ENCODE data around the gene CCDC13.

CCDC13 gene

DNA sequence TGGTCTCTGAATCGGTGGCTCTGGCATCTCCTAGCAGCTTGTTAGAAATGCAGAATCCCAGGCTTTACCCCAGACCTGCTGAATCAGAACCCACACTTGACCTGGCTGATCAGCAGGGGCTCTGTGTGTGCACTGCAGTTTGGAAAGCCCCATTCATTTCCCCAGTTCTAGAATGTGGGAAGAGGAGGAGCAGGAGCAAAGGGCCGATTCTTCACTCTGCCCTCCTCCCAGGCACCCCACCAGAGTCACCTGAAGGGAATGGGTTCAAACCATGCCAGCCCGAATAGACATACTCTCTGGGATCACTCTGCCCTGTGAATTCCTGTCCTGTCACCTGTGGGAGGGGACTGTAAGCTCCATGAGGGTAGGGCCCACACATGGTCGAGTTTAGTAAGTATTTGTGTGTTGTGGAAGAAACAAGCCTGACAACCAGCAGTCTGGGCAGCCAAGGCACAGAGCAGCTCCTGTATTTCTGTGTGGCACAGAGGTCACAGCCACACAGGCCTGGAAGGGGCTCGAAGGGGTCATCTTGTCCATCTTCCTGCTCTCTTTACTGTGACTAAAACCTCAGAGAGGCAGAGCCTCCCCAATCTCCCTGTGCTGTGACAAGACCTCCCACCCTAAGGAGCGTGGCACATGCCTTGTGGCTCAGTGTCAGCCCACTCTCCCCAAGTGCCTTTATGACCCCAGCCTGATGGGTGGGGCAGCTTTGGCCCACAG is 41.4 kb downstream of the CCDC13 start:
- no peak for DNase-seq (ENCODE audit: low spot score)
- TF ChIP-seq, protein P1, sequence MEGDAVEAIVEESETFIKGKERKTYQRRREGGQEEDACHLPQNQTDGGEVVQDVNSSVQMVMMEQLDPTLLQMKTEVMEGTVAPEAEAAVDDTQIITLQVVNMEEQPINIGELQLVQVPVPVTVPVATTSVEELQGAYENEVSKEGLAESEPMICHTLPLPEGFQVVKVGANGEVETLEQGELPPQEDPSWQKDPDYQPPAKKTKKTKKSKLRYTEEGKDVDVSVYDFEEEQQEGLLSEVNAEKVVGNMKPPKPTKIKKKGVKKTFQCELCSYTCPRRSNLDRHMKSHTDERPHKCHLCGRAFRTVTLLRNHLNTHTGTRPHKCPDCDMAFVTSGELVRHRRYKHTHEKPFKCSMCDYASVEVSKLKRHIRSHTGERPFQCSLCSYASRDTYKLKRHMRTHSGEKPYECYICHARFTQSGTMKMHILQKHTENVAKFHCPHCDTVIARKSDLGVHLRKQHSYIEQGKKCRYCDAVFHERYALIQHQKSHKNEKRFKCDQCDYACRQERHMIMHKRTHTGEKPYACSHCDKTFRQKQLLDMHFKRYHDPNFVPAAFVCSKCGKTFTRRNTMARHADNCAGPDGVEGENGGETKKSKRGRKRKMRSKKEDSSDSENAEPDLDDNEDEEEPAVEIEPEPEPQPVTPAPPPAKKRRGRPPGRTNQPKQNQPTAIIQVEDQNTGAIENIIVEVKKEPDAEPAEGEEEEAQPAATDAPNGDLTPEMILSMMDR (IDR thresholded peaks at IDR 0.05; ENCODE audit: extremely low read depth, missing control alignments) = no peak

DNA sequence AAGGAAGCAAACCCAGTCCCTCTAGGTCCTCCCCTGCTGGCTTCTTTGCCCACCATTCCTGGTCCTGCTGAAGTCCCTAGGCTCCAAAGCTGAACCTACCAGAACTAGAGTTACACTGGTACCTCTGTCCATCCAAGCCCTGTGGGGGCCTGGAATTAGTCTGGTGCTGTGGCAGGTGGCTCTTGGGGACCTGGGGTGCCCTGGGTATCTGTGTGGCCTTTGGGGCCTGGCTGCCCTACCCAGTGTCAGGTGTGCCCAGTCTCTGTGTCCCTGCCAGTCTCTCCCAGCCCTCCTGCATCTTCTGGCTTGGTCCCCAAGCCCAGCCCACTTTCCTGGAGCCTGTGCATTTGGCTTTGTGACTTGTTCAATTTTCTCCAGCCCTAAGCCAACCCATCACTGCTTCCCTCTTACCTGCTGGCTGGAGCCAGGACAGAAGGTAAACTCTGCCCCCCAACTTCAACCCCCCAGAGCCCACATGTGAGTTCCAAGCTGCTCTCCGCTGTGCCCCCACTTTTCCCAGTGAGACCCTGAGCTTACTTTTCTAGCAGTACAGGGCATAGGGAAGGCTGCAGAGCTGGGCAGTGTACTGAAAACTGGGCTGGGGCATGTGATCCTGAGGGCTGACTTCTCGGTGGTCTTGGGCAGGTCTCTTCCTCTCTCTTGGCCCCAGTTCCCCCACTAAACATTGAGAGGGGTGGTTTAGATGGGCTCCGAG is 42.2 kb downstream of the CCDC13 start:
- no peak for DNase-seq (ENCODE audit: low spot score)
- TF ChIP-seq, protein P1 (IDR thresholded peaks at IDR 0.05; ENCODE audit: extremely low read depth, missing control alignments) = no peak

DNA sequence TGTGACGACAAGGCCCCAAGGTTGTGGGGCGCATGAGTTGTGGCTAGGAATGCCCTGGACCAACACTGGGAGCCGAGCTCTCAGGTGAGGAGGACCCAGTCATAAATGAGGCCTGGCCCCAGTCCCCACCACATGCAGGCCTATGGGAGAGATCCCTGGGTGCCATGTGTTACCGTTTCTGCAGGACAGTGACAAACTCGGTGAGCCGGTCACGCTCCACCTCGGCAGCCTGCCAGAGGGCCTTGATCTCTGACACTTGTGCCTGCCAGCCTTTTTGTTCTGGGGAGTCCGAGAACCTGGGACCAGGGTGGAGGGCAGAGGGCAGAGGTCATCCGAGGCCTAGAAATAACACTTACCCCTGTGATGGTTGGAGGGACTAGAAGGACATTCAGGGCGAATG is 42.8 kb downstream of the CCDC13 start:
- DNase-seq (ENCODE audit: low spot score) = no peak
- TF ChIP-seq, protein P1 (IDR thresholded peaks at IDR 0.05; ENCODE audit: extremely low read depth, missing control alignments) = no peak

DNA sequence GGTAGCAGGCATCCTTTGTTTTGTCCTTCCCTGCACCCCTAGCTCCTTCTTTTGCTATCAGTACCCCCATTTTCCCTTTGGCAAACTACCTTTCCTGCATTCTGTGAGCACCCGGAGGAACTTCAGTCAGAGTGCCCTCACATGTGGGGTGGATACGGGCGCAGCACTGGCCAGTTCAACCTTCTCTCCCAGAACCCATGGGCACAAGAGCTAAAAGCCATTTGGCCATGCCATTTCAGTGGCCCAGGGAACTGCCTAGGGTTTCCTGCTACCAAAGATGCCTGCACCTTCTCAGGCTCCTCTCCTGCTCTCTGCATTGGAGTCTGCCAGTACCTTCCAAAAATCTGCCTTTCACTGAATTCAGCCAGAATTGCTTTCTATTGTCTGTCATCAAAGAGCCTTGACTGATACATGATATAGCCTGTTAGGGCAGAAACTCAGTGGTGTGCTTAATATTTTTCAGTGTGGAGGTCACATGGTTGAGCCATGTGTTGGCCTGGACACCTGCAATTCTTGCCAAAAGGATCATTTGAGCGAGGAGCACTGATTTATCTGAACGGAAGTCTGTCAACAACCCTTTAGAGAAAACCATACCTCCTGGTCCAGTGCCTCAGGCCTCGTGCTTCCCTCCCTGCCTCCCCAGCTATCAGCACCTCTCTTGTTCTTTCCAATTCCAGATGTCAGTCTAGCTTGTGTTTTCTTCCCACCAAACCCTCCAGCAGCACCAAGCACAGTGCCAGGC is 43.5 kb downstream of the CCDC13 start:
- no peak for DNase-seq (ENCODE audit: low spot score)
- TF ChIP-seq, protein P1 (IDR thresholded peaks at IDR 0.05; ENCODE audit: extremely low read depth, missing control alignments) = no peak

DNA sequence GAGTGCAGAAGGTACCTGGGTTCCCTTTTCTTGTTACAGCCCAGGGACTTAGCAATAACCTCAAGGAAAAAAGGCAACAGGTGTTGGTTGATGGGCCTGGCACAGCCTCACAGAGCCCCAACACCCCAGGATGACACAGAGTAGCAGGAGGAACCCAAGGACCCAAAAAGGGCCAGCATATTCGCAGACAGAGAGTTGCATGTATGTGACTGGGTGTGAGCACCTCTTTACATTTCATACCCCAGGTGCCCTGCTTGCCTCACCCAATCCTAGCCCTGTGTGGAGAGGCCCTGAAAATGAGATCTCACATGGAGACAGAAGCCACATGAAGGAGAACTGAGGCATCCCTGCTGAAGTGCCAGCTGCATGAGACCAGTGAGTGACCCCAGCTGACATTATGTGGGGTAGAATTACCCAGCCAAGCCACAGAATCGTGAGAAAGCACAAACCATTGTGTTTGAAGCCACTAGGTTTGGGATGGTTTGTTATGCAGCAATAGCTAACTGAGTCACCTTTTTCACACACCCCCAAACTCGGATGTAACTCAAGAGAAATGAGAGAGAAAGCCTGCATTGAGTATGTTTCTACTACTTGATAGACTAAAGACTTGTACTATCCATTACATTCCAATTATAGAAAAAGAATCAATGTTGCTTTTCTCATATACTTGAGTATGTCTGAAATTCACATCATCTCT is 44.2 kb downstream of the CCDC13 start:
- DNase-seq (ENCODE audit: low spot score) = no peak
- TF ChIP-seq, protein P1 (IDR thresholded peaks at IDR 0.05; ENCODE audit: extremely low read depth, missing control alignments) = no peak

DNA sequence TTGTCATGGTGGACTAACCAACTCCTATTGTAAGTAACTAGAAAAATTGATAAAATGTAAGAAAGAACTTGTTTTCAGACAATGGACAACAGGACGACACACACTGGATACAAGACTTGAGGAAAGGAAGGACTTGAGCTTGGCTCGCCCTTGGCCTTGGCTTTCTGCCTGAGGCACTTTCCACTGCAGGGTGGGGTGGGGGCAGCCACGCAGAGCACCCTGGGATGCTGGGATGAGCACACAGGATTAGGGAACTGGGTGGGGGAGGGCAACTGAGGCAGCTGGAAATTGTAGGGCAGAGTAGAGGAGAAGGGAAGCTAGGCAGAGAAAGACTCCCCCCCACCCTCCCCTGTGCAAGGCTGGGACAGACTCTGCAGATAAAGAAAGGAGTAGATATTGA is 45.0 kb downstream of the CCDC13 start:
- TF ChIP-seq, protein P1 (IDR thresholded peaks at IDR 0.05; ENCODE audit: extremely low read depth, missing control alignments) = no peak
- DNase-seq (ENCODE audit: low spot score) = no peak

All from GM20000 (cell line).